ENCODE results near the gene PPP1R1B. TPM values are rescaled to one million over a fixed set of nuclear protein-coding genes. Genes with fewer than 3 reads are reported as not detected.

Gene PPP1R1B
- total and polyA plus RNA-seq, 2 donors (not counting 1 experiment from before 2014, with no cell fraction given): not detected

GRCh38 chr17:39599004-39599664, 27.6 kb upstream of the PPP1R1B start:
- ATAC-seq (ENCODE audit: low read depth): no peak
- peak overlapping the region; percentile 37 for H3K4me3 Mint-ChIP-seq
- peaks cover 37% of the 10 kb centered on the region for H3K4me1 Mint-ChIP-seq
- Histone ChIP-seq H3K9ac (ENCODE audit: low read length) (no peak overlapping the region), H4K20me1 (ENCODE audit: control insufficient read depth, insufficient read depth, low read length, poor library complexity, severe bottlenecking) (no peaks in the 10 kb centered on the region), H3K4me2 (replicated peaks; ENCODE audit: low read depth, low read length, poor library complexity, severe bottlenecking) (peak overlapping the region; percentile 63), H3K4me1 (ENCODE audit: control insufficient read depth in 2 of 2, insufficient read depth in 2 of 2, low read length in 2 of 2) (peaks cover 36 to 51% of the 10 kb centered on the region in 2 donors), H2AFZ (ENCODE audit: insufficient read depth, low read depth, low read length, poor library complexity, severe bottlenecking) (no peak overlapping the region), H3K4me3 (ENCODE audit: control extremely low read depth in 1 of 5, extremely low read depth in 1 of 5, insufficient read depth in 1 of 5, low read depth in 2 of 5, low read length in 4 of 5) (peak overlapping the region in 1 of 5 experiments; percentile 16), H3K36me3 (replicated peaks in 1 of 2; ENCODE audit: control extremely low read depth in 1 of 2, control insufficient read depth in 1 of 2, extremely low read depth in 1 of 2, insufficient read depth in 2 of 2, low read length in 1 of 2) (no peaks in the 10 kb centered on the region), H3K27me3 (replicated peaks in 1 of 4; ENCODE audit: control extremely low read depth in 1 of 4, control insufficient read depth in 3 of 4, insufficient read depth in 4 of 4, low read length in 3 of 4) (peaks cover 0 to 90% (median 70%) of the 10 kb centered on the region in 4 experiments), H3K79me2 (ENCODE audit: control insufficient read depth, insufficient read depth, low read length) (no peaks in the 10 kb centered on the region), H3K27ac (ENCODE audit: low read length in 2 of 2) (no peak overlapping the region), H3K9me3 (ENCODE audit: control extremely low read depth in 1 of 3, control insufficient read depth in 2 of 3, insufficient read depth in 1 of 3, low read length in 2 of 3) (peaks cover 0 to 42% (median 0%) of the 10 kb centered on the region in 3 donors)
- intact Hi-C loops (cut with micrococcal nuclease): no loop called here
- ChIA-PET POLR2A (interaction anchor here (0.7 kb wide), 1 partner anchor 156 kb away, joined by 3 read pairs; no protein-coding TSS in a partner anchor), CTCF (interaction anchor here (1.2 kb wide), 1 partner anchor 25 kb away, joined by 3 read pairs; no protein-coding TSS in a partner anchor)
- TF ChIP-seq CTCF (IDR thresholded peaks at IDR 0.05): no peak
- peak; percentile 85 for TF ChIP-seq EZH2 (IDR thresholded peaks at IDR 0.05; ENCODE audit: borderline replicate concordance, insufficient read depth, low read depth, low read length, poor library complexity, severe bottlenecking)
- WGBS (ENCODE audit: insufficient coverage): 4% methylated on average over 30 of the region's 36 CpGs
- H3K27me3 Mint-ChIP-seq: peaks cover 81% of the 10 kb centered on the region
- H3K9me3 Mint-ChIP-seq (ENCODE audit: insufficient read depth): no peaks in the 10 kb centered on the region
- H3K27ac Mint-ChIP-seq: no peak overlapping the region
- DNase-seq: no peak

GRCh38 chr17:39599665-39600231, 27.0 kb upstream of the PPP1R1B start:
- Histone ChIP-seq H3K79me2 (ENCODE audit: control insufficient read depth, insufficient read depth, low read length) (no peaks in the 10 kb centered on the region), H3K36me3 (replicated peaks in 1 of 2; ENCODE audit: control extremely low read depth in 1 of 2, control insufficient read depth in 1 of 2, extremely low read depth in 1 of 2, insufficient read depth in 2 of 2, low read length in 1 of 2) (no peaks in the 10 kb centered on the region), H3K27ac (ENCODE audit: low read length in 2 of 2) (no peak overlapping the region), H3K4me1 (ENCODE audit: control insufficient read depth in 2 of 2, insufficient read depth in 2 of 2, low read length in 2 of 2) (peaks cover 41 to 55% of the 10 kb centered on the region in 2 donors), H4K20me1 (ENCODE audit: control insufficient read depth, insufficient read depth, low read length, poor library complexity, severe bottlenecking) (no peaks in the 10 kb centered on the region), H3K9ac (ENCODE audit: low read length) (no peak overlapping the region), H3K4me3 (ENCODE audit: control extremely low read depth in 1 of 5, extremely low read depth in 1 of 5, insufficient read depth in 1 of 5, low read depth in 2 of 5, low read length in 4 of 5) (peak overlapping the region in 1 of 5 experiments; percentile 16), H3K9me3 (ENCODE audit: control extremely low read depth in 1 of 3, control insufficient read depth in 2 of 3, insufficient read depth in 1 of 3, low read length in 2 of 3) (peaks cover 0 to 45% (median 0%) of the 10 kb centered on the region in 3 donors), H3K4me2 (replicated peaks; ENCODE audit: low read depth, low read length, poor library complexity, severe bottlenecking) (peak overlapping the region; percentile 63), H3K27me3 (replicated peaks in 1 of 4; ENCODE audit: control extremely low read depth in 1 of 4, control insufficient read depth in 3 of 4, insufficient read depth in 4 of 4, low read length in 3 of 4) (peaks cover 0 to 97% (median 71%) of the 10 kb centered on the region in 4 experiments), H2AFZ (ENCODE audit: insufficient read depth, low read depth, low read length, poor library complexity, severe bottlenecking) (no peak overlapping the region)
- CTCF ChIA-PET: interaction anchor here (1.1 to 1.8 kb wide), 2 partner anchors 22 to 35 kb away, joined by 3 to 5 read pairs; no protein-coding TSS in a partner anchor
- WGBS (ENCODE audit: insufficient coverage): 7% methylated on average over 20 of the region's 28 CpGs
- ATAC-seq (ENCODE audit: low read depth) (no peak), DNase-seq (peak; percentile 52)
- TF ChIP-seq CTCF (IDR thresholded peaks at IDR 0.05): no peak
- TF ChIP-seq EZH2 (IDR thresholded peaks at IDR 0.05; ENCODE audit: borderline replicate concordance, insufficient read depth, low read depth, low read length, poor library complexity, severe bottlenecking): no peak
- H3K4me1 Mint-ChIP-seq: peaks cover 40% of the 10 kb centered on the region
- peaks cover 78% of the 10 kb centered on the region for H3K27me3 Mint-ChIP-seq
- H3K27ac Mint-ChIP-seq: no peak overlapping the region
- intact Hi-C loops (cut with micrococcal nuclease): no loop called here
- H3K9me3 Mint-ChIP-seq (ENCODE audit: insufficient read depth): no peaks in the 10 kb centered on the region
- peak overlapping the region; percentile 37 for H3K4me3 Mint-ChIP-seq
- POLR2A ChIA-PET: interaction anchor here (0.7 kb wide), 1 partner anchor 155 kb away, joined by 3 read pairs; no protein-coding TSS in a partner anchor

All from B cell (primary cell).